ENCODE results near the gene F7.

DNA sequence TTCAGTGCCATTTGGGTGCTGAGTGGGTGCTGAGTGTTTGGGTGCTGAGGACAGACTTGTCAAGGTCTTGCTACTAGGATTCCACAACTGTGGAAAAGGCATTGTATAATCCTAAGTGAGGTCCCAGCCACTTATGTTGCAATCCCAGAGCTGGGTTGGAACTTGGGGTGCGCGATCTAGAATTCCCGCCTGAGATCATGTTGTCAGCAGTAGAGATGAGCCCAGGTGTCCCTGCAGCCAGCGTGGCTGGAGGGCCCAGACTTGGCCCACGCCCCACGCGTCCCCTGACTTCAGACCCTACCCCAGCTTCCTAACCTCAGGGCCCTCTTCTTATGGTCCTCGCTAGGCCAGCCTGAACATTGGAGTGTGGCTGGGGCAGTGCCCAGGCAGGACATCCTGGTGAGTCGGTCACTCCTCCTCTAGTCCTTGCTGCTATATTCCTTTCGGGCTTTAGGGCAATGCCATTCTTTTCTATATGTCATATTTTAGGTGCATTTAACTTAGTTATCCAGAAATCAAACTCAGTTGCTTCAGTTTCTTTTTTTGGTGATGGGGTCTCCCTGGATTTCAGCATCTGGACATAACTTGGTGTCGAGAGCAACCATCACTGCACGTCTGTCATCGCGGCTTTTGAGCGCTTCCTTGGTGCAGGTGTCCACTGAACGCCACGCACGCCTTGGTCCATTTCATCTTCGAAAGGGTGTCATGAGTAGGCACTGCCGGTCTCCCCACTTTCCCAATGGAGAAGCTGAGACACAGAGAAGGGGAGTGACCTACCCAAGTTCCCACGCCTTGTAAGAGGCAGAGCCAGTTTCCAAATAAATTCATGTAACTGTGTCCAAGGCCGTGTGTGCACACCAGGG is 46.4 kb upstream of the F7 start:
- TF ChIP-seq, protein P1, sequence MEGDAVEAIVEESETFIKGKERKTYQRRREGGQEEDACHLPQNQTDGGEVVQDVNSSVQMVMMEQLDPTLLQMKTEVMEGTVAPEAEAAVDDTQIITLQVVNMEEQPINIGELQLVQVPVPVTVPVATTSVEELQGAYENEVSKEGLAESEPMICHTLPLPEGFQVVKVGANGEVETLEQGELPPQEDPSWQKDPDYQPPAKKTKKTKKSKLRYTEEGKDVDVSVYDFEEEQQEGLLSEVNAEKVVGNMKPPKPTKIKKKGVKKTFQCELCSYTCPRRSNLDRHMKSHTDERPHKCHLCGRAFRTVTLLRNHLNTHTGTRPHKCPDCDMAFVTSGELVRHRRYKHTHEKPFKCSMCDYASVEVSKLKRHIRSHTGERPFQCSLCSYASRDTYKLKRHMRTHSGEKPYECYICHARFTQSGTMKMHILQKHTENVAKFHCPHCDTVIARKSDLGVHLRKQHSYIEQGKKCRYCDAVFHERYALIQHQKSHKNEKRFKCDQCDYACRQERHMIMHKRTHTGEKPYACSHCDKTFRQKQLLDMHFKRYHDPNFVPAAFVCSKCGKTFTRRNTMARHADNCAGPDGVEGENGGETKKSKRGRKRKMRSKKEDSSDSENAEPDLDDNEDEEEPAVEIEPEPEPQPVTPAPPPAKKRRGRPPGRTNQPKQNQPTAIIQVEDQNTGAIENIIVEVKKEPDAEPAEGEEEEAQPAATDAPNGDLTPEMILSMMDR (IDR thresholded peaks at IDR 0.05), result no peak
- TF ChIP-seq POLR2A (IDR thresholded peaks at IDR 0.05), result no peak
- no peak for TF ChIP-seq EP300 (IDR thresholded peaks at IDR 0.05)
